ENCODE data around the gene HPCAL4.

Gene HPCAL4

DNA sequence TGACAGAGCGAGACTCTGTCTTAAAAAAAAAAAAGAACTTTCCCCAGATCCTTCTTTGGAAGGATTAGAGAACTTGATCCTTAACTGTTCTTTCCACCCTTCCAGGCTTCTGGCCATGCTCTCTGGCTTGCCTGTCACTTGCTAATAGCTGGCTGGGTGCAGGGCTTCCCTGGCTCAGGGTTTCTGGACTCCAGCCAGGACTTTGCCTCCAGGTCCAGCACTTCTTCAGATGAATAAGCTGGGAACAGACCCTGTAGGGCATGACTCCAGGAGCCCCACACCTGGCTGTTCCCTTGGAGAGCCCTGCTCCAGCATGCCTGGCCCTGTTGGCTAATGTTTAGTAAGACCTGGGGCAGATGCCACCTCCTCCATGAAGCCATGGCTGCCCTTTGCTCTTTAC is 16.0 kb downstream of the HPCAL4 start:
- FAIRE-seq: no peak

DNA sequence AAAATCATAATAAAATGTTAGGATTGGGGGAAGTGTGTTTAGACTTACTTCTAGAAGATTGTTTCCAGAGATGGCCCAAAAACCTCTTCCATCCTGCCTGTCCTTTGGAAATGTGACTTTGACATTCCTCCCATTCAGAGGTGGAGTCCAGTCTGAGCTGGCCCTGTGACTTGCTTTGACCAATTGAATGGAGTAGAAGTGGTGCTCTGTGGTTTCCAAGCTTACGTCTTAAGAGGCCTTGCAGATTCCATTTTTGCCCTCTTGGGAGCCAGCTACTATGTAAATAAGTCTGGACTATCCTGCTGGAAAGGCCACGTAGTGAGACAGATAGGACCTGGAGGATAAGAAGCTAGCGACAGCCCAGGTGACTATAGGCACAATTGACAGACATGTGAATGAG is 18.0 kb downstream of the HPCAL4 start:
- no peak for FAIRE-seq

DNA sequence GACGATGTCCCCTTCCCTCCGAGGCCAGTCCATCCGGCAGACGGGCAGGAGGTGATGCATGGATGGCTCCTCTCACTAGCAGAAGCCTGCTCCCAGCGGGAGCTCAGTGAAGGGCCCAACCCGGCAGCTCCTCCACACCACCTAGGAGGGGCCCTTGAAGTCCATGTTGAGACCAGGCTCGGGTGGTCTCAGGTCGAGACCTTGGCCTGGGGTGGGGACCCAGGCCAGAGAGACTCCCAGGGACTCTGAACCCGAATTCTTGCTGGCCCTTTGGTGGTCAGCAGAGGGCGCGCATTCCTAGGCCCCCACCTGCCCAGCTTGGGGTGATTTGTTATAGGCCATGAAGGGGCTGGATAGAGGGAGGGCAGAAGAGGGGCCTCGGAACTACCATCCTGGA is 18.7 kb downstream of the HPCAL4 start:
- FAIRE-seq: no peak

DNA sequence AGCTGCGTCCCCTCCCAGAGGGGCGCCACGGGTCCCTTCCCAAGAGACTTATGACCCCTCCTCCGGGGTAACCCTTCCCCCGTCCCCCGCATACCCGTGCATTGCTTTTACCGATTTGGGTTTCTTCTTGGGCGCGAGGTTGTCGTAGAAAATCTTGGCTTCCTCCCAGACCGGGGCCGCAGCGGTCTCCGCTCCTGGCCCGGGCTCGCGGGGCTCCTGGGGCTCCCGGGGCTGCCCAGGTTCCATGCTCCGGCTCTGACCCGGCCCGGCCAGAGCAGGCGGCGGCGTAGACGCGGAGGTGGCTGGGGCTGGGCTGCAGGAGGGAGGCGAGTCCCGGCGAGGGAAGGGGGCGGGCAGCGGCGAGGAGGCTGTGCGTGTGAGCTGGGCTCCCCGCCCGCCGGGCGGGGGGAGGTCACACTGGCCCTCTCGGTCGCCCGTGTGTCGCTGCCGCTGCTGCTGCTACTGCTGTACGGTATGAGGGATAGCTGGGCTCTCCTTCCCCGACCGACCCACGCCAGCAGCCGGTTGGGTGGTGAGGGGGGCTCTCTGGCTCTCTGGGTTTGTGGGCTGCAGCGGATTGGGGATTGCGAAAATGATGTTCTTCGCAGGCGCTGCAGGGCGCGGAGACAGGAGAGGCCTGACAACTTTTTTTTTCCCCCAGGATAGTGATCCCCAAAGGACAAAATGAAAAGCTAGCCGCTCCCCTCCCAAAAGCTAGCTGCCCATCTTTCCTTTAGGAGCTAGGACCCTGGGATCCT is 19.3 kb downstream of the HPCAL4 start, which contains the start of gene NT5C1A:
Gene NT5C1A (minus strand): TSS at position 315 of the 758 bp plus-strand sequence. CDS start 69 bp downstream, at position 246.
- no peak for FAIRE-seq

DNA sequence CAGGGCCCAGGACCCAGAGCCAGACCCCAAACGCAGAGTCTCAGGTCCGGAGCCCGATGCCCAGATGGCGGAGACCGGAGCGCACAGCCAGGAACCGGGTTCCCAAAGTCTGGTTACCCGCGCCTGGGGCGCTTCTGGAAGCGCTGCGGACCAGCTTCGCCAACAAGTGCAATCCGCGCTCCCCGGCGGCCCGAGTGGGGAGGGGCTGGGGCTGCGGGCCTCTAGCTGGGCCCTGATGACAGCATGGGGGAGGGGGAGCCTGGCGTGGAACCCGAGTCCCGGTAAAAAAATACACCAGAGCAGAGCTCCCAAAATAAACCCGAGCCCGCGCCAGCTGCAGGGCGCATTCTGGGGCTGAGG is 19.8 kb downstream of the HPCAL4 start:
- no peak for FAIRE-seq

DNA sequence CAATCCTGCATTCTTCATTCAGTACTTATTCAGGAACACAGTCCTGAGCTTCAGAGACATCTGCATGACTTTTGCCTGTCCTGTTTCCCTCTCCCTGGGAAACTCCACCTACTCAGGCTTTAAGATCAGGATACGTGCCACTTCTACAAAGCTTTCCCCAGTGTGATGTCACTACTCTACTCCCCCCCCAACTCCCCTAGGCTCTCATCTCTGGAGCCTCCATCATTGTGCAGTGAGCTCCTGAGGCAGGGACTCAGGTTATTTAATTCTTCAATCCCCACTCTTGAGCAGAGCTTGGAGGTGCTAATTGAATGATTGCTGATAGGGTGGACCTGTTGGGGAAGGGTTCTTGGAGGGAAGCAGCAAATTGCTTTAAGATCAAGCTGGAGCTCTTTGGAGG is 20.5 kb downstream of the HPCAL4 start:
- no peak for FAIRE-seq

DNA sequence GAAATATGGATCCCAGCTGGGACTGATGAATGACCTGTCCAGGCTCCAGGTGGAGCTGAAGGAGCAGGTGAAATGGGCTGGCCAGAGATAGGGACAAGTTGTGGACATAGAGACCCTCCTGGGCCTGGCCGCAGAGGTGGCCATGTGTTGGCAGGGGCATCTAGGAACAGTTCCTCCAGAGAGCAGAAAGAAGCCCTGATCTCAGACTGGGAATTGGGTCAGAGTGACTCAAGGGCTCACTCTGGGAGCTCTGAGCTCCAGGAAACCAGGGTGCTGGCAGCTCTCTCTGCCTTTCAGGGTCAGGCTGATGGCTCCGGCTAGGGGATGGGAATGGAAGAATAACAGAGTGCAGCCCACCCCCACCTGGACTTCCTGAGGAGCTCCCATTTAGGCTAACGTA is 22.3 kb downstream of the HPCAL4 start:
- no peak for FAIRE-seq

DNA sequence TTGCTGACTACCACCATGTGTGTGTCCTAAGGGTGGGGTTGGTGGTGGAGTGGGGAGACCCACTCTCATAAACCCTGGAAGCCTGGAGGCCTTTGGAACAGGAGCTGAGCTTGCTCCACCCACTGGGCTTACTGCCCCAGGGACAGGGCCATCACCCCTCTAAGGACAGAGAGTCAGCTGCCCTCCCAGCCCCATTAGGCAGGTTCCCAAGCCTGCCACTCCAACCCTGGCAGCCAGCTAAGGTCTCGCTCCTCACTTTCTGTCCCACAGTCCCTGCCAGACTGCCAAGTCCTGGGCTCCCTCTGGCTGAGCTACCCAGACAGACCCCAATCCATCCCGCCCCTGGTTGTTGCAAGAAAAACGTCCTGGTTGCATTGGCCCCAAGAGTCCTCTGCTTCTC is 23.1 kb downstream of the HPCAL4 start:
- no peak for FAIRE-seq

DNA sequence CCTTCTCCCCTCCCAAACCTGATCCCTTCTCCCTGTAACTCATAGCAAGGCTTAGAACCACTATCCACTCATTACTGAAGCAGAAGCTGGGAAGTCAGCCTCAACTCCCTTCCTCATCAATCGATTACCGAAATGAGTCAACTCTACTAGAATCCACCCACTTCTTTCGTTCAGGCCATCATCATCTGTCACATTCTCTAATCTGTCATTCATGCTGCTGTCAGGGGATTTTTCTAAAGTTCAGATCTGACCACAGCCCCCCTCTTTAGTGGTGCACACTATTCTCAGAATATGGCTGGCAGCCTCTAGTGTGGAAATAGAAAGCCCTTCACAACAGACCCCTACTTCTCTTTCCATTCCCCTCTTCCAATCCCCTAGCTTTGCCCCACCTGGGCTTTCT is 24.5 kb downstream of the HPCAL4 start:
- FAIRE-seq: no peak

DNA sequence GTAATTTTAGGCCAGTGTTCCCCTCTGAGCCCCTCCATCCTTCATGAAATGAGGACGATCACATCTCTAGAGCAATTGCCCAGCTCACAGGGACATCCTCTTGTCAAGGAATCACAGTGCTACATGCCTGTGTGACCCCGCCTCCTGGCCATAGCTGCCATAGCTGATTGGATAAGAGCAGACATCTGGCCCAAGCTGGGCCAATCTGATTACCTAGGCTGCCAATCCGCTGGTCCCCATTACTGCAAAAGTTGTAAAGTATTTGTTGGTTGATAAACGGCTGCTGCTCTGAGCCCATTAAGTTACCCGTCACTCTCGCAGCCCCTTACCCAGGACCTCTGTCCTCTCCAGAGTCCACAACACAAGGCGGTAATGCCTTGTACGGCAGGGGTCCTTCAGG is 27.7 kb downstream of the HPCAL4 start:
- FAIRE-seq: no peak

DNA sequence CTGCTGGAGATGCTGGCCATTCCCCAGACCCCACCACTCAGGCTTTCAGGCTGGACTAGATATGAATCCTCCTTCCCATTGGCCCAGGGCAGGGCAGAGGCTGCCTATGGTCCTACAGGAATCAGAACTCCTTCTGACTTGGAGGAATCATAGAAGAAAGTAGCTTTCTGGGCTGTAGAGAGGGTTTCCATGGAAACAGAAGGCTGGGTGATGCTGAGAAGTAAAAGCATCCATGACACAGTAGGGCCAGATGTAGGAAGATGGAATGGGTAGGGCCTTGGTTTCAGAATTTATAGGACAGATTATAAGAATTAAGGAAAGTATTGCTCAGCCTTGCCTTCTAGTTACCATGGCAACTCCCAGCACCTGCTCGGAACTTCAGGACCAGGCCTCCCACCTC is 28.4 kb downstream of the HPCAL4 start:
- FAIRE-seq: no peak

DNA sequence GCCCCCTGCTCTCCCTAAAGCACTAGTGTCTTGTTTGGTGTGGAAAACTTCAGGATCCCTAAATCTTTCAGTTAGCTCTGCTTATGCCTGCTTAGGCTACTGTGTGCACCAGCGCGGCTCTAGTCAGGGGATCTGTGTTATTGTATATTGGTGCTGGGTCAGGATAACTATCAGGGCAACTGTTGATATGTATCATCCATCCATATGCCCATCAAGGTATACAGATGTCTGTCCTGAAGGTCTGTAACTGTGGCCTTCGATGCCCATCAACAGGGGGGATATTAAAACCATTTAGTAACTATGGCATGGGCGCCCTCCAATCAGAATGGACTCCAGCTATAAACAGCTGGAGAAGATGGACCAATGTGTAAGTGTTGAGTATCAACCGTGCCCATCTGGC is 31.7 kb downstream of the HPCAL4 start:
- no peak for FAIRE-seq

DNA sequence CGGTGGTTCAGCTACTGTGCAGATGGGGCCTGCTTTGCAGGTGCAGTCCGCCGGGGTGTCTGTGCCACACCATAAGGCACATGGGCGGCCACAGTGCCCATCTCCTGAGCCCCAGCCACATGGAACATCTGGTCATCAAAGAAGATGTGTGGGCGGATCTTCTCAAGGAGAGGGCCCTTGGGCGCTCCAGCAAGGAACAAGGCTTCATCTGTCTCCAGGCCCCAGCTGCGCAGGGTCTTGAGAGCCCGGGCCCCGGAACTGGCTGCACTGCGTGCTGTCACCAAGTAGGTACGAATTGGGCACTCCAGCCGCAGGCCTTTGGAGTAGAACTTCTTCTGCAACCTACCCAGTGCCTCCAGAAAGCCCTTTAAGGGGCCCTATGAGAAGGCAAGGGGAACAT is 32.1 kb downstream of the HPCAL4 start:
- no peak for FAIRE-seq

DNA sequence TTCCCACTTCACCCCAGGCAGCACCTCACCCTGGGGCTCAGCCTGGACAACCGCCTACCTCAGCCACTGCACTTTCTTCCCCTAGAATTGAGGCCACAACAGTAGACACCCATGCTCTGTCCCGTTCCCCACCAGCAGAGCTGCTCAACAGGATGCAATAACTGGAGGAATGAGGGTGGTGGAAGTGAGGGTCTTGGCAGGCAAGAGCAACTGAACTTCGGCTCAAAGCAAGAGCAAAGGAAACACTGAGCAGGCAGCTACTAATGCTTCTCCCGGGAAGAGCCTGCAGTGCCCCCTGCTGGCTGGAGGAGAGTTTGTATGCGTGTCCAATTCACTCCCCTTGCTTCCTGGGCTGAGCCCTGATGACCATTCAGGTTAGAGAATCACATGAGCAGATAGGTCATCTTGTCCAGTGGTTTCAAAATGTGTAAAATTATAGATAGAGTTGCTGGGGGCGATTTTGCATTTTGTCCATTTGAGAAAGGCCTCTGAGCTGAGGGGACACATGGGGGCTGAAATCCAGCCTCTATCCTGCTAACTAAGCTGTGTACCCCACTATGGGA is 33.2 kb downstream of the HPCAL4 start:
- FAIRE-seq: no peak

DNA sequence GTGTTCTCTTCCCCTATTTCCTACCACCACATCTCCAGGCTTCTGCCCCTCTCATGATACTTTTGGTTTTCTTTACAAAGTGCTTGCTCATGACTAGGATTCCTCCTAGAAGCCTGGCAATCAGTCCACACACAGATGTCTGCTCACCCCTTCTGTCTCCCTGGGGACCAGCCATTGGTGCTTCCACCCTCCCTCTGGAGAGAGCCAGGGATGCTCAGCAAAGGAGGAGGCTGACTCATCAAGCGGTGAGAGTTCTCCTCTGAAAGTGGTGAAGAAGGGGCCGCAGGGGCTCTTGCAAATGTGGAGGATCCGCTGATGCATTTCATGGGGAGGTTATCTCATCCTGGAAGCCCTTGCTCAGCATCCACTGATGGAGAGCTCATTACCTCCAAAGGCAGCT is 33.8 kb downstream of the HPCAL4 start:
- FAIRE-seq: no peak

DNA sequence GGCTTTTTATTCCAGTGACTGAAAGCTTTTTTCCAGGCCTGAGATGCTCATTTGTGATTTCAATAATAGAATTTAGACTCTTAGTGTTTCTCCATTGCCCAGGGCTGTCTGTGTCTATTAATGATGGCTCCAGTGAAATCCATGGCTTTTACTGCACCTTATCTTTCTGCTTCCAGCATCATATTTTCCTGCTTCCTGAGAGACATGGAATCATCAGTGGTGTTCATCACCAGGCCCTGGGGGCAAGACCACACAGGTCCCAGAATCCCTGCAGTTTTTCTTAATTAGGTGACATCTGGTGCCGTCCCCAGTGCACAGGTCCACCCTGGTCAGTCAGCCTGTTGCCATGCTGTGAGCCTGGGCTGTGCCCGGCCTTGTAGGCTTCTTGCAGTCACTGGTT is 34.8 kb downstream of the HPCAL4 start:
- FAIRE-seq: no peak

DNA sequence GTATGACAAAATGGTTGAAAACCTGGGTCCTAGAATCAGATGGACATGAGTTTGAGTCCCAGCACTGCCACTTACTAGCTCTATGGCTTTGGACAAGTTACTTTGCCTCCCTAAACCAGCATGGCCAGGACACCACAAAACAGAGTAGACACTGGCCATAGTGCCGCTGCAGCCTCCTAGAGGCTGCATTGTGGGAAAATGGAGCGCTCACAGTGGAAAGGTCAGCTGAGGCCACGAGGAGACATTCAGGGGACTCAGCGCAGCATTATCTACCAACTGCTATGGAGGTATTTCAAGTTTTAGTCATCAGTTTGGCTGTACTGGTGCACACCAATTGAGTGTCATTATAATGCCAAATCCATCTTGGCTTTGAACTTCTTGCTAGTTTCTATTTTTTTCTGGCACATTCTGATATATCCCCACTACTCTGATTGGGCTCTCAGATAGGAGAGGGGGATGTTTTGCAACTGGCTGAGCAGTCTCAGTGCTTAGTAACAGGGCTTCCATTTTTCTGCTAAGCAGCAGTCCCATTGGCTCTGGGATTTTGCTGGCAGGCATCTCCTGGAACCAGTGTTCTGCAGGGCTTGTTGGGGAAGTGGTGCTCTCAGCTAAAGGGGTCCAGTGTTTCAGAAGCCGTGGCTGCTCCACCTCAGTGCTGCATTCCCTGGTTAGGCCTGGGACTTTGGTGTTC is 35.5 kb downstream of the HPCAL4 start:
- no peak for FAIRE-seq

DNA sequence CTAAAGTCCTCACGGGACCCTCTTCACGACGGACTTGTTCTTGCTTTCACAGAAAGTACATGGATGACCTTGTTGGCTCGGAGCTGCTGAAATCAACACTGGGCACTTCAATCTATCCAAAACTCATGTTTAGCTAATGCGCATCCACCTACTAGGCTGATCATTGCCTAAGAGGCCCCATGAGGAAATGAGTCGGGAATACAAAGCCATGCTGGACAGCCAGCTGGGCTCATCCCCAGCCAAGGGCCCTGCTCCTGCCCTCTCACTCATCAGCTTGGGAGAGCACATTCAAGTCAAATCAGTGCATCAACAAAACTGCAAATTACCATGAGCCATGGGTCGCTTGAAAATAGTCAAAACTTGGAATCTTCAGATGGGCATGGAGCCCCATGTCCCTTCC is 36.9 kb downstream of the HPCAL4 start:
- FAIRE-seq: no peak

DNA sequence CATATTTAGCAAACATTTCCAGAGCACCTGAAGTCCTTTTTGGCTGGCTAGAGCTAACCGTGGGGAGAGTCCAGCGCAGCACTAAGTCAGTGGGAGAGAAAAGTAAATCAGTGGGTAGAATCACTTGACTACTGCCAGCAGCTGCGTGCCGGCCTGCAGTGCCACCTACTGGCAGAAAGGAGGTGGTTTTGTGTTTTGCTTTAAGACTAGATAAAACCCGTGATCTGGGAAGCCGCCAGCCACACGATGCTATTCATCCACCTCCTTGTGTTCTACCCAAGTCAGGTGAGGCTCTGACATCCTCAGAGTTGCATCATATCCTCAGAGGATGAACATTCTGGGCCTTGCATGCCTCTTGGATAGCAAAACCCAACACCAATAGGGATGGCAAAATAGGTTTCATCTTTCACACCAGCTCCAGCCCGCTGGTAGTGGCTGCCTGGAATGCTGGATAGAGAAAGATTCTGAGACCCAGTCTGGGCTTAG is 37.6 kb downstream of the HPCAL4 start:
- FAIRE-seq: no peak

DNA sequence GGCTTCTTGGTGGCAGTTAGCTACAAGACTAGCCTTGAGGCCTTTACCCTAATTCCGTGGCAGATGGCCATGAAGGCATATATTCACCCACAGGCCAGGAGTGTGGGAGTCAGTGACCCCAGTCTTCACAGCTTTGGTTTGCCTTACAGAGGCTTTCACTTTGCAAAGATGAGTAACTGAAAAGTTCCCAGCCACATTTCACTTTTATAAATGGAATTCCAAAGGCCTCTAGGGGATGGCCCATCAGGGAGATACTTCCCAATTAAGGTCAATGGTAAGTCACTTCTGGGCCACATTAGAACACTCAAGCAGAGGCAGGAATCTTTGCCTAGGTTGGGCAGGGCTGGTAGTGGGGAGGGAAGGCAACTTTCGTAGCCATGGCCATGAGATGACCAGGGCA is 38.7 kb downstream of the HPCAL4 start:
- FAIRE-seq: no peak

DNA sequence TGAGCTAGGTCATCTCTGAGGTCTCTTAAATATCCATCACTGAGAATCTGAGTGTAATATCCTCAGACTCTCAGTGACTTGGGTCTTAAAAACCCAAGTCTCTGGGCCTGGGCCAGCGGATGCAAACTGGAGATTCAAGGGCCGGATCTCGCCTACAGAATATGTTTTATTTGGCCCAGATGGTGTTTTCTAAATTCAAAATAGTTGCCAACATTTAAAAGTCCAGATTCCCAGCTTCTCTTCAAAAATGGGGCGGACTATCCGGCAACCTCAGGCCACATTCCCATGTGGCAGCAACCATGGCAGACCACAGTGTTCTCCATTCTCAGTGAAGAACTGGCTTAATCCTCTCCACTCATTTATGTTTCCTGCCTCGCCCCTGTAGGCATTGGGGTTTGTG is 39.1 kb downstream of the HPCAL4 start:
- FAIRE-seq: no peak

DNA sequence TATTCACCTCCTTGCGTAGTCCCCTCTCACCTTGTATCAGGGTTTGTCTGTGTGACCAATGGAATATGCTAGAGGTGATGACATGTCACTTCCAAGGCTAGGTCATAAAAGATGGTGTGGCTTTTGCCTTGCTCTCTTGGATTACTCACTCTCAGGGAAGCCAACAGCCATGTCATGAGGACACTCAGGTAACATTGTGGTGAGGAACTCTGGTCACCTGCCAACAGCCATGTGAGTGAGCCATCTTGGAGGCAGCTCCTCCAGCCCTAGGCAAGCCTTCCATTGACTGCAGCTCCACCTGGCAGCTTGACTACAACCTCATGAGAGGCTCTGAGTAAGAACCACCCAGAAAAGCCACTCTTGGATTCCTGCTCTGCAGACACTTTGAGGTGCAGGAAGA is 40.8 kb downstream of the HPCAL4 start:
- FAIRE-seq: no peak

DNA sequence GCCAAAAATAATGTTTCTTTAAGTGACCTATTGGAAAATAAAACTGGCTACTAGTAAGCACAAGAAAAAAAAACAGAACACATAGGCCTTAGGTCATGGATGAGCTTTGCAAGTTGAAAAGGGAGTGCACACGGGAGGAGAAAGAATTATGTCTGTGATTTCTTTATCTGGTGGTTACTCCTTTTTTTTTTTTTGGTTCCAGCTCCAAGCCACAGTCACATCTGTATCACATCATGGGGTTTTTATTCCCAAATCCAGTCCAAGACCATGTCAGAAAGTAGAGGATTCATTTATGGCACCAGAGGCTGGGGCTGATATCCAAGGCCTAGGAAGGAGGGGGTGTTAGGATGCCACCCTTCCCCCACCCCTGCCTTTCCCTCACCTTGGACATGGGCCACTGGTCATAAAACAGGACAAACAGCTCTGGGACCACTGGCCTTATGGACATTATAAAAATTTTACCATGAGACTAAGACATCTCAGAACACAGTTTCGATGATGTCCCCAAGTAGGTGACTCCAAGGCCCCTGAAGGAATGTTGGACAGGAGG is 41.5 kb downstream of the HPCAL4 start:
- no peak for FAIRE-seq

DNA sequence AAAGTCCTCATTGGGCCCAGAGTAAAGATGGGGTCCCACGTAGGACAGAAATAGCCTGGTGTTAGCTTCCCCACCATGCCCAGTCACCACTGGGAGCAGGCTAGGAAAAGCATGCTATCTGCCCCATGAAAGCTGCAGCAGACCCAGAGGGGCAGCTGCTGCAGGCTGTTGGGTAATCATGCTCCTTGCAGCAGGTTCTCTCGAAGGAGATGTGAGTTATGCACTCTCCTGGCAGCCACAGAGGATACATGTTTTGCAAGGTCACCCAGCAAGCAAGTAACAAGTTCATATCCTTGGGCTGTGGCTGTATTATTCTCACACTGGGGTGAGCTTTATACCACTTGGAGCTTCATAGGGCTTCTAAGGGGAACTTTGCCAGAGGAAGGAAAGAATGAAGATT is 42.7 kb downstream of the HPCAL4 start:
- FAIRE-seq: no peak

All from A204.1 (cell line).